HEK293 (cell line): ENCODE results near the gene TEX53.

Experiments
- TCF7L2 ChIP-seq: IDR thresholded peaks from 2 replicates; pipeline ENCODE4 v1.6.1; 2011; ENCODE audit warnings: low read depth, mild to moderate bottlenecking, inconsistent platforms, low read length, moderate library complexity, borderline replicate concordance
- YY1 ChIP-seq: fragments of 450-650 bp; formaldehyde crosslinking; IDR thresholded peaks from 2 replicates; pipeline ENCODE4 v1.5.1; 2018; ENCODE audit warnings: missing biosample characterization, missing genetic modification characterization
- ZNF555 ChIP-seq: fragments of 450-650 bp; formaldehyde crosslinking; conservative IDR thresholded peaks from 2 replicates; pipeline ENCODE4 v1.5.1; 2017; ENCODE audit warnings: missing biosample characterization, mild to moderate bottlenecking, missing genetic modification characterization, inconsistent platforms
- ZNF558 ChIP-seq: fragments of 450-650 bp; formaldehyde crosslinking; IDR thresholded peaks from 2 replicates; pipeline ENCODE4 v1.5.1; 2016; ENCODE audit warnings: missing biosample characterization, missing genetic modification characterization
- TF ChIP-seq, protein P1 (sequence below): fragments of 450-650 bp; formaldehyde crosslinking; IDR thresholded peaks from 2 replicates; pipeline ENCODE4 v1.5.1; 2016; ENCODE audit warnings: missing biosample characterization, missing genetic modification characterization

DNA sequence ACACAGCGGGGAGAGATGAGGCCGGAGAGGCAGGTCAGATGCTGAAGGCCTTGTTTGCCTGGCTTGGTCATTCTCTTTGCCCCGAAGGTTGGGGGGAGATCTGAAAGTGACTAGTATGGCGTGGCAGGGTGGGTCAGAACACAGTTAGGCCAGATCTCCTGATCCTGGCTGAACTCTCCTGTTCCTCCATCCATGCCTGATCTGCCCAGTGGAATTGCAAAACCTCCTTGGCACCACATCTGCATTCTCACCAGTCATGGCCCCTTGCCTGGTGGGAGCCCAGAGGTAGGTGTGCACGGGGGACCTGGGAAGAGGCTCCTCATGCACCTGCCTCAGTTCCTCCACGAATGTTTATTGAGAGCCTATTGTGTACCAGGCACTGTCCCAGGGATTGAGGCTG, 23.2 kb downstream of the TEX53 start:
- TF ChIP-seq YY1 (tag by site-specific recombination), result no peak
- TF ChIP-seq, protein P1, sequence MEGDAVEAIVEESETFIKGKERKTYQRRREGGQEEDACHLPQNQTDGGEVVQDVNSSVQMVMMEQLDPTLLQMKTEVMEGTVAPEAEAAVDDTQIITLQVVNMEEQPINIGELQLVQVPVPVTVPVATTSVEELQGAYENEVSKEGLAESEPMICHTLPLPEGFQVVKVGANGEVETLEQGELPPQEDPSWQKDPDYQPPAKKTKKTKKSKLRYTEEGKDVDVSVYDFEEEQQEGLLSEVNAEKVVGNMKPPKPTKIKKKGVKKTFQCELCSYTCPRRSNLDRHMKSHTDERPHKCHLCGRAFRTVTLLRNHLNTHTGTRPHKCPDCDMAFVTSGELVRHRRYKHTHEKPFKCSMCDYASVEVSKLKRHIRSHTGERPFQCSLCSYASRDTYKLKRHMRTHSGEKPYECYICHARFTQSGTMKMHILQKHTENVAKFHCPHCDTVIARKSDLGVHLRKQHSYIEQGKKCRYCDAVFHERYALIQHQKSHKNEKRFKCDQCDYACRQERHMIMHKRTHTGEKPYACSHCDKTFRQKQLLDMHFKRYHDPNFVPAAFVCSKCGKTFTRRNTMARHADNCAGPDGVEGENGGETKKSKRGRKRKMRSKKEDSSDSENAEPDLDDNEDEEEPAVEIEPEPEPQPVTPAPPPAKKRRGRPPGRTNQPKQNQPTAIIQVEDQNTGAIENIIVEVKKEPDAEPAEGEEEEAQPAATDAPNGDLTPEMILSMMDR (tag by site-specific recombination), result no peak
- no peak for TF ChIP-seq ZNF555 (tag by site-specific recombination)
- TF ChIP-seq TCF7L2, result no peak
- TF ChIP-seq ZNF558, result no peak
